22Rv1 (cell line): ENCODE data around the gene FKBP5.
"Not testable (repeated sequence)": the region's sequence is repeated elsewhere in the genome, so short reads cannot be mapped to it uniquely, and the experiment has no call there.

ENCODE experiments used
- H3K27ac ChIP-seq: fragments of 450-650 bp; 2 replicates; pipeline ENCODE4 v1.5.1; 2017
- CTCF ChIP-seq: fragments of 450-650 bp; IDR thresholded peaks from 2 replicates; pipeline ENCODE4 v1.5.1; 2017; ENCODE audit warnings: mild to moderate bottlenecking
- ZFX ChIP-seq: fragments of 450-650 bp; IDR thresholded peaks from 2 replicates; pipeline ENCODE4 v1.6.1; 2017; ENCODE audit warnings: antibody characterized with exemption, borderline replicate concordance

FKBP5 gene

GRCh38 chr6:35576682-35577081, 112.0 kb downstream of the FKBP5 start:
- H3K27ac ChIP-seq: no peak overlapping the region
- TF ChIP-seq CTCF: no peak

GRCh38 chr6:35573495-35574110, 115.1 kb downstream of the FKBP5 start:
- no peak for TF ChIP-seq CTCF
- no peak overlapping the region; the same call in 1 of the 2 replicates for H3K27ac ChIP-seq

DNA sequence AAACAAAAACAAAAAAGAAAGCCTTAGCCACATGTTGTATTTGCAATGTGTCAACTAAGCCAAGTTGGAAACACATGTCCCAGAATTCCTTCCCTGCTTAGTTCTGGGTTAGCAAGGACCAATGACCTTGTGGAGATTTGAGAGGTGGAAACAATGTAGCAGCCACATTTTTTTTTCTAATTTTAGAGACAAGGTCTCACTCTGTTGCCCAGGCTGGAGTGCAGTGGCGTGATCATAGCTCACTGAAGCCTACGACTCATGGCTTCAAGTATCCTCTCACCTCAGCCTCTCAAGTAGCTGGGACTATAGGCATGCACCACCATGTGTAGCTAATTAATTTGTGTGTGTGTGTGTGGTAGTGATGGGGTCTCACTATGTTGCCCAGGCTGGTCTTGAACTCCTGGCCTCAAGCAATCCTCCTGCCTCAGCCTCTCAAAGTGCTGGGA, 117.8 kb downstream of the FKBP5 start:
- H3K27ac ChIP-seq: not testable (repeated sequence)

GRCh38 chr6:35569011-35569461, 119.7 kb downstream of the FKBP5 start:
- peak; percentile 81 for TF ChIP-seq CTCF
- no peak for TF ChIP-seq ZFX
- H3K27ac ChIP-seq: no peak overlapping the region

DNA sequence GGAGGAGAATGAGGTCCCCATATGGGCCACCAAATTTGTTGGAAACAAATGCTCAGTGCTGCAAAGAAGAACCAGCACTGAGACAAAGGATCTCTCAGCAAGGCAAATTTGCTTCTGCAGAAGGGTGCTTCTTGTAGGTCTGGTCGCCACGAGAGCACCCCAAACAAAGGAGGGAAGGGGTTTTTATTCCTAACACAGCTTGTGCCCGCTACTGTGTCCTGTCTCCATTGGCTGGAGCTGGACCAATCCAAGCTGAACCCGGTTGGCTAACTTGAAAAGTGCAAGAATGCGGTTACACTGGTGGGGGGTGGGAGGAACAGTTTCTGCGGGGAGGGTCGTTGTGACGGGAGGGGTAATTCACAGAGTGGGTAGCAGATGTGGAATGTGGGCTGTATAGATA, 121.9 kb downstream of the FKBP5 start:
- TF ChIP-seq ZFX: no peak
- no peak for TF ChIP-seq CTCF
- no peak overlapping the region for H3K27ac ChIP-seq

DNA sequence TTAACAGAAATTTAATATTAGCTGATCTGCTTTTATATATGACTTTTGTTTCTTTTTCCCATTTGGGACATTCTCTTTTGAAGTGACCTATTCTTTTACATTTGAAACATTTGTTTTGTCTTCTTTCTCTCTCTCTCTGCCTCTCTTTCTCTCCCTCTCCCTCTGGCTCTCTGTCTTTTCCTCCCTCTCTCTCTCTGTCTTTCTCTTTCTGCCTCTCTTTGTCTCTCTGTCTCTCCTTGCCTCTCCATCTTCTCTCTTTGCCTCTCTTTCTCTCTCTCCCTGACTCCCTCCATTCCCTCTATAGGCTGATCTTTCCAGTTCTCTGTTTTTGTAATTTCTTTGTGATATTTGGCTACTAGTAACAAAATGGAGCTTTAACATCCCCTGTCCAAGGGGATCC, 124.0 kb downstream of the FKBP5 start:
- TF ChIP-seq CTCF: no peak
- TF ChIP-seq ZFX: no peak
- no peak overlapping the region for H3K27ac ChIP-seq

DNA sequence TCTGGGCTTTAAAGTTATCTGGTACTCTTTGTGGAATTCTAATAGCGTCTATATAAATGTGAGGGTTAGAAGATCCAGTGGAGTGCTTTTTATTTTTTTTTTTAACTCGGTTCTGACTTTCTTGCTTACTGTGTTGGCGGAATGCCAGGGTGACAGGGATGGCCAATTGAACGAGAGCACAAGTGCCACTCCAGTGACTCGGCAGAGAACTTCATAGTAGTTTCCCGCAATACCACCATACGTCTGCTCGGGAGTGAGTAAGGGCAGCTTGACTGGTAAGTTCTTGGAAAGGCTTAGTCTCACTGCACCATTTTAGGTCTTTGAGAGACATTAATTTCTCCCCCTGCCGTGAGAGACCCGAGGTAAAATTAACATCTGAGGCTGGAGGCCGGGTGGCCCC, 126.7 kb downstream of the FKBP5 start:
- TF ChIP-seq CTCF (no peak), ZFX (no peak)
- no peak overlapping the region for H3K27ac ChIP-seq

DNA sequence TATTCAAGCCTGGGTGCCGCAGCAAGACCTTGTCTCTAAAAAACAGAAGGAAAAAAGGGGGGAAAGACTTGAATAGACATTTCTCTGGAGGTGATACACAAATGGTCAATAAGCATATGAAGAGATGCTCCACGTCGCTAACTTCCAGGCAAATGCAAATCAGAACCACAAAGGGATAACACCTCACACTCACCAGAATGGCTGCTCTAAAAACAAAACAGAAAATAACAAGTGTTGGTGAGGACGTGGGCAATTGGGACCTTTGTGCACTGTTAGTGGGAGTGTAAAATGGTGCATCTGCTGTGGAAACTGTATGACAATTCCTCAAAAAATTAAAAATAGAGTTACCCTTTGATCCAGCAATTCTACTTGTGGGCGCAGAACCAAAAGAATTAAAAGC, 127.6 kb downstream of the FKBP5 start:
- TF ChIP-seq ZFX: no peak
- TF ChIP-seq CTCF: no peak
- H3K27ac ChIP-seq: no peak overlapping the region
